ENCODE results near the gene MICALL2.

Gene MICALL2

GRCh38 chr7:1388021-1388702 lies 71.1 kb downstream of the MICALL2 start:
- no peak for DNase-seq

GRCh38 chr7:1387261-1387660 lies 72.0 kb downstream of the MICALL2 start:
- no peak for DNase-seq

DNA sequence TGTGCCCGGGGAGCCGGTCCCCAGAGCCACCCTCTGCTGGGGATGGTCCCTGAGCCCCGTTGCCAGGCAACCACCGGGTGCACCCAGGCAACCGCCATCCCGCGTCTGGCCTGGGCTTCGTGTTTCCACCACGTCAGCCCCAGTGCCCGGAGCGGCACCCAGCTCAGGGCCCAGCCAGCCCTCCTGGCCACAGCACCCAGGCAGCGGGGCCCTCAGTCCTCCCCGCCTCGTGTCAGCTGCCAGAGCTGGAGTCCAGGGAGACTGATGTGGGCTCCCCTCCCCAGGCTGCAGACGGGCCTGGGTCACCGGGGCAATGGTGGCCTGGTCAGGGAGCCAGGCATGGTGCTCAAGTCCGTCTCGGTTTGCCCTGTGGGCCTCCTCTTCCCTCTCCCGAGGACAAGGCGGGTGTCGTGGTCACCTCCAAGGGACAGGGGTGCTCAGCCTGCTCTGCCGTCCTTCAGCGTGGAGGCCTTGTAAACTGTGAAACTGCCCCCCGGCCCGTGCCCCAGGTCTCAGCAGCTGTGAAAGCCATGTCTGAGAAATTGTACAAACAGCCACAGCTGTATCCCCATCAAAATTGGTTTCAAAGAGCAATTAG lies 72.5 kb downstream of the MICALL2 start:
- no peak for DNase-seq

DNA sequence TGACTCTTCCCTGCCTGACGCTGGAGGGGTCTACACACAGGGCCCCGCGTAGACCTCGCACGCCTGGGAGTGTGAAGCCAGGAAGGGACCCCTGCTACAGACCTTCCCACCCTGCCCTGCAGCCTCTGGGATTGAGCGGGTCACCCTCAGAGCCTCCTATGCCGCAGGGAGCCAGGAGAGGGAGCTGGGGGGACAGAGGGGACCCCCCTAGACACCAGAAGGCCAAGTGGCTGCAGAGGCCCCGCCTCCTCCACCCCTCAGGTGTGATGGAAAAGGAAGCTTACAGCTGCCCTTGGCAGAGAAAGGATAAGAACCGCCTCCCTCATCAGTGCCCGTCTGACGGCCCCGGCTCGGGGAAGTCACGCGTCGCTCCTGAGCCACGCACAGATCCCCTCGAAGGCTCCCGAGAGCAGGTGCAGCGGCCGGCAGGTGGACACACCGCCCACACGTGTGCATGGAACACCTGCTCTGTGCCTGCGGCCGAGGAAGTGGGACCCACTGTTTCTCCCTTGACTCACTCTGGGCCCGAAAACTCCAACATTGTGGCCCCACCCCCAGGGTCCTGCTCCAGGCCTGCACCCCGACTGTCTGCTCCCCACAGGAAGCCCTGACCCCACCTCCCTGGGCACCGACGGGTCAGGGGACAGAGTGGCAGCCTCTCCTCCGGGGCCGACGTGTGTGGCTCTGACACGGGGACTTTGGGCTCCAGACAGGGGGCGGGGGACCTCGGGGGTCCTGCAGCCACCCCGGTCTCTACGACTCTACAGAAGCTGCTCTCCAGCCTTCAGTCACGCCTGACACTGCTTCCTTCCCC lies 73.3 kb downstream of the MICALL2 start:
- DNase-seq, result no peak

GRCh38 chr7:1385086-1385808 lies 74.0 kb downstream of the MICALL2 start:
- DNase-seq, result no peak
